ENCODE results near the gene EZR.

GRCh38 chr6:158773581-158774449 lies 45.4 kb downstream of the EZR start:
- TF ChIP-seq CTCF (IDR thresholded peaks at IDR 0.05; ENCODE audit: low read length) (no peak), EZH2phosphoT487 (IDR thresholded peaks at IDR 0.05; ENCODE audit: low read length) (no peak)
